Measurements from ENCODE around the gene SHISA4.
"Not testable (repeated sequence)": the region's sequence is repeated elsewhere in the genome, so short reads cannot be mapped to it uniquely, and the experiment has no call there.

Gene SHISA4

GRCh38 chr1:201930803-201931202 lies 42.1 kb downstream of the SHISA4 start:
- no peak for DNase-seq (ENCODE audit: low spot score)

- DNase-seq (ENCODE audit: low spot score), result no peak
These were observed 45.2 kb downstream of the SHISA4 start for GRCh38 chr1:201933840-201934430.

GRCh38 chr1:201937624-201938213 lies 49.0 kb downstream of the SHISA4 start:
- no peak for DNase-seq (ENCODE audit: low spot score)

GRCh38 chr1:201938440-201939035 lies 49.8 kb downstream of the SHISA4 start:
- DNase-seq (ENCODE audit: low spot score), result no peak

- DNase-seq (ENCODE audit: low spot score), result no peak
These were observed 50.5 kb downstream of the SHISA4 start for GRCh38 chr1:201939148-201939547.

- no peak for DNase-seq (ENCODE audit: low spot score)
These were observed 50.9 kb downstream of the SHISA4 start for GRCh38 chr1:201939574-201939973.

GRCh38 chr1:201940316-201940715 lies 51.6 kb downstream of the SHISA4 start:
- not testable (repeated sequence) for DNase-seq (ENCODE audit: low spot score)

- DNase-seq (ENCODE audit: low spot score), result peak; percentile 81
These were observed 52.9 kb downstream of the SHISA4 start for GRCh38 chr1:201941420-201942128.

- DNase-seq (ENCODE audit: low spot score), result no peak
These were observed 53.4 kb downstream of the SHISA4 start for GRCh38 chr1:201942129-201942495.

All from iPS-NIHi11 (cell line).